HG03558 (cell line): Measurements from ENCODE around the gene AKNA.

Experiments
- ATAC-seq: cut with Tn5 transposase; IDR thresholded peaks from one replicate; pipeline ENCODE4 v1.9.1; 2021; ENCODE audit warnings: moderate number of reproducible peaks; ENCODE audit not compliant: unreplicated experiment; ENCODE audit errors: extremely low read depth

The AKNA gene

DNA sequence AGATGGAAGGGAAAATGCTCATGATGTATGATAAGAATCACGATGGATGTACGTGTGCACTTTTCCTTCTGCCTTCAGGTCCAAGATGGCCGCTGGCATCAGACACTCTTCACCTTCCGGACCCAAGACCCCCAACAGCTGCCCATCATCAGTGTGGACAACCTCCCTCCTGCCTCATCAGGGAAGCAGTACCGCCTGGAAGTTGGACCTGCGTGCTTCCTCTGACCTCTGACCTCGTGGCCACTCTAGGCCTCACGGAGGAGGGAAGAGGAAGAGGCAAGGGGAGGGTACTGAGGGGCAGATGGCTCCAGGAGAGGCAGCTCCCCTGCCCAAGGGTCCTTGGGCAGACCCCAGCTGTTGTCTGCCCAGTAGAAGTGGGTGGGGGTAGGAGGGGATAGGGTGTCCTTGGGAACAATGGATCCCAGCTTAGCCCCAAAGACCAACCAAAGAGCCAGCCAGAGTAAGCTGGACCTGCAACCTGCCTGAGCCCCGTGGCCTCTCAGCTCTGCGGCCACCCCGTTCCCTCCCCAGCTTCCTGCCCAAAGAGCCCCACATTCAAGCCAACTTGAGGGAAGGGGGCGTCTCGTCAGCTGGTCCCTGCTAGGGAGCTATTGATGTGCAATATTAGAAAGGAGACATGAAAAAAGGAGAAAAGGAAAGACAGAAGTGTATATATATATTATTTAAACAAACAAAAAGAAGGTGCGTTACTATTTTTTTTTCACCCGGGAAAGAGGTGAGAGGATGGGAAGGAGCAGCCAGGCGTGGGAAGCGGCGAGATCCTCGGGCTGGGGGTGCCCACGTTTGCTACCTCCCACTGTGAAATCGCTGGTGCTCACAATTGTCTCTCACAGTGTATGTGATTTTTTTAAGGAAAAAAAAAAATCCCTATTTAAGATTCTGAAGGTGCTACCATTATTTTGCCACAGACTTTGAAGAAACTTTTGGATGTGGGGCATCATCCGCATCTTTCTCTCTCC is 77.0 kb downstream of the AKNA start:
- ATAC-seq, result no peak

DNA sequence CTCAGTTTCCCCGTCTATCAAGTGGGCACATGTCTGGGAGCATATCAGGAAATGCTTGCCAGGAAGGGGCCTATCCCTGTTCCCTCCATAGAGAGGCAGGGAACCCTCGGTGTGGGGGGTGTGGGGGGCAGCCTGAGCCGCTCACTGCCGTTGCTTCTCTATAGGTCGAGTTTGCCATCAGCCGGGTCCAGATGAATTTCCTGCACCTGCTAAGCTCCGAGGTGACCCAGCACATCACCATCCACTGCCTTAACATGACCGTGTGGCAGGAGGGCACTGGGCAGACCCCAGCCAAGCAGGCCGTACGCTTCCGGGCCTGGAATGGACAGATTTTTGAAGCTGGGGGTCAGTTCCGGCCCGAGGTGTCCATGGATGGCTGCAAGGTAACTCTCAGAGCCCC is 78.7 kb downstream of the AKNA start:
- ATAC-seq, result no peak

DNA sequence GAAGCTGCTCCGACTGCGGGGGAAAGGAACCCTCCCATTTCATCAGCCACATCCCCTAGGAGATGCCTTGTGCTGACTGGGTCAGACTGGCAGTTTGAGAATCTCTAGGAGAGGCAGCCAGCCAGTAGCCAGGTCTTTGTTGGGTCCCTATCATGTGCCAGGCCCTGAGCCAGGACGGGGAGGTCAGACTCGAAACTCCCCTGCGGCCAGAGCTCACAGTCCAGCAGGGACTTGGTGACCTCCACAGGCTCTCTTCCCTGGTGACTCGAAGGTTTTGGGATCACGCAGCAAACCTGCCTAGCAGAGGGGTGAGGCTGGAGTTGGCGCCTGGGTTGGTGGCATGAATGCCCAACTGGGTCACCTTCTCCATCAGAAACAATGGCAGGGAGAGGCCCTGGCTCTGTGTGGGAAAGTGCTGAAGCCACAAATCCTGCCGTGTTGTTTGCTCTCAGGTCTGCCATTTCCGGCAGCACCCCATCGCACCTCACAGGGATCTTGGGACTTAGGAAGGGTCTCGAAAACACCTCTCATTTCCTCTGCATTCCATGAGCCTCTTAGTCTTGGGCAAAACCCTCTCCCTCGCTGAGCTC is 79.3 kb downstream of the AKNA start:
- no peak for ATAC-seq

DNA sequence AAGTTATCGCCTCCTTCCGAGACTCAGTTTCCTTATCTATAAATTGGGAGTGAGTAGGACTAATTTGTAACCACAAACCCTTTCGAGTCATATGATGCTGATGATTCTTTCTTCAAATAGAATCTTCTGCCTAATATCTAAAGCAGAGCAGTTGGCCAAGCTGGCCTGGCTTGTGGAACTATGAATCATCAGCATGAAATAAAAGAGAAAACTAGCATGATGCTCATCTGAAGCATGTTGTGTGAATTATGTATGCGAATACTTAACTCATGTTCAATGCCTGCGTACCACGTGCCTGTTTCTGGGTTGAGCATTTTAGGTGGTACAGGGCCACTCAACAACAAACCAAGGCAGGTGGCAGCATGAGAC is 79.9 kb downstream of the AKNA start:
- no peak for ATAC-seq

DNA sequence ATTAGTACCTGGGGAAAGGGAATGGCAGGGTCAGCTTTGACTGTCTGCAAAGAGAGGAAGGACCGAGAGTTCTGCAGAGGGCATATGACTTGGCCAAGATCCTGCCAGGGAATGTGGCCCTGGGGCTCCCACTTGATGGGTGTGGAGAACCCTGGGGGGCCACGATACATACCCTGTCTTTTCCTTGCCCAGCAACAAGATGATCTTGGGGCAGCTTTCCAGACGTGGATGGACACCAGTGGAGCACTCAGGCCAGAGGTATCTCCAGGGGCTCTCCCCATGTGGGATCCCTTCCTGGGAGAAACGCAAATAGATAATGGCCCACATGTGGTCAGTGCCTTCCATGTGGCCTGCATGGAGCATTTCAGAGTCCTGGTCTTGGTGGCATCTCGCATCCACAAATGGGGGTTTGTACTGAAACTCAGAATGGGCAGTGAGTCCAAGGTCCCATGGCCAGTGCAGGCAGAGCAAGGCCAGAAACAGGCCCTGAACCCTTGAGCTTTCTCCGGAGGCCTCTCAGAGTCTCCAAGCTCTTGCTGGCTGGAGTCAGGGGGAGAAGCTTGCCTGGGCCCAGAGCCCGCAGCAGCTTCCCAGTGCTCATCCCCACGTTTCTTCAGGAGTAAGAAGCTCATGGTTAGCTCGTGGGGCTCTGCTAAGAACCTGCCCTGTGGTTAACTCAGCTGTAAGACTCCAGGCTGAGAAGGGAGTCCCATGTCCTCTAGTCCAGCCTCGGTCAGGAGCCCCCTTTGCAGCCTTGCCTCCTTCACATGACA is 83.2 kb downstream of the AKNA start:
- ATAC-seq, result no peak

DNA sequence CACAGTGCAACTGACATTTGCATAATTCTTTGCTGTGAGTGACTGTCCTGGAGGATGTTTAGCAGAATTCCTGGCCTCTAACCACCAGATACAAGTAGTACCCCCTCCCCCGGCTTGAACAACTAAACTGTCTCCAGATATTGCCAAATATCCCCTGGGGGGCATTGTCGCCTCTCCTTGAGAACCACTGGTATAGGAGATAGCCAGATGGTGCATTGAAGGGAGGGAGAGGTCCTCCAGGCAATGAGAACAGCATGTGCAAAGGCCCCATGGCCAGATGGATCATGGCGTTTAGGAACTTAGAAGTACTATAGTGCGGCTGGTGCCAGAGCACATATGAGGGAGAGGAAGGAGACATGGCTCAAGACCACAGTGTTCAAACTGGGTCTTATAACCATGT is 83.8 kb downstream of the AKNA start:
- no peak for ATAC-seq

DNA sequence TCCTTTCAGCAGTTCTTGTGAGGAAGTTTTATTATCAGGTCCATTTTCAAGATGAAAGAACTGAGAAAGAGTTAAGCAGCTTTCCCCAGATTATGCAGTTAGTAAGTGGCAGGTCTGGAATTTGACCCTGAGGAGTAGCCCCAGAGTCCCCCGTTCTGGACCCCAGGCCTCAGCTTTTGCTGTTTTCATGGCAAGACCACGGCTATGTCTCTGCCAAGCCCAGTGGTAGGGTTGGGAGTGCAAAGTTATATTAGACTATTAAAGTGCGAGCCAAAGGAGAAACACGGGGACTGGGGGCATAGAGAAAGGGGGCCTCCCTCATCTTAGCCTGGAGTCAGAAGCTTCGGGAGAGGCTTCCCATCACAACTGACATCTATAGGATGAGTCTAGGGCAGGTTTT is 84.2 kb downstream of the AKNA start:
- no peak for ATAC-seq

DNA sequence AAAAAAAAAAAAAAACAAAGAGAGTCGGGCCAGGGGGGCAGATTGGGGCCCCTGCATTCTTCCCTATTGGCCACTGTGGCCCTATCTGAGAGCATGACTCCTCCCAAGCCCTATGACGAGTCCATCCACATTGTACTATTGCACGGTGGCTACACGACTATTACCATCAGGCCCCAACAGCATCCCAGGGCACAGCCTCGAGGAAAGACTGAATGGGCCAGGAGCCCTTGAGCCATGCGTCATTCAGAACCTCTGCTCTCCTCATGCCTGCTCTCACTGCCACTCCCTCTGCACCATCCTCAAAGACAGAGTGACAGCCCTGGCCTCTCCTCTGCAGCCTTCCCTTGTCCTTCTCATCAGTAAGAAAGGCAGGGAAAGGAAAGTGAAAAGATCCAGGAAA is 85.1 kb downstream of the AKNA start:
- no peak for ATAC-seq

DNA sequence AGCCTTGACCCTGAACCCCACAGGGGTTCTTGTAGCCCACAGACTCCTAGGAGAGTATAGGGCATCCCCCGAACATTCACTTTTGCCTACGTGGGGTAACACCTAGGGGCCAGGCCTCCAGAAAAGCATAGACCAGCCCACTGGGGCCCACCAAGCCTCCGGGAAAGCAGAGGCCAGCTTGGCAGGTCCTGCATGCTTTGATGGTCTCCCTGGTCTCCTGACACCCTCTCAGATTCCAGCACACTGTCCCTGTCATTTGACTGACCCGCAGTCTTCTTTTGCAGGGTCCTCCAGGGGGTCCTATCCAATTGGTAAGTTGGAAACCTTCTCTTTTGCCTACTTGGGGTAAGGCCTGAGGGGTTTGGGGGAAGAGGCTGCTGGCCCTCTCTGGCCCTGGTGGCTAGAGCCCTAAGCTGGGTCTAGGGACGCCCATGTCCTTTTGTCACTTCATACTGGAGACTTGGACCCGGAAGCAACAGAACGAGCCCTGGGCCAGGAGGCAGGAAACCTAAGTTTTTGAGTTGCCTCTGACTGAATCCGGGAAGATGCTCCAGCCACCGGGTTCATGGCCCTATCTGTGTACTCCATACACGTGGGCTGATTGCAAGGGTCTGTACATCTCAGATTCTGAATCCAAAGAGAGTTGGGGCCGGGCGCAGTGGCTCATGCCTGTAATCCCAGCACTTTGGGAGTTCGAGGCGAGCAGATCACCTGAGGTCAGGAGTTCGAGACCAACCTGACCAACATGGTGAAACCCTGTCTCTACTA is 85.8 kb downstream of the AKNA start:
- no peak for ATAC-seq

DNA sequence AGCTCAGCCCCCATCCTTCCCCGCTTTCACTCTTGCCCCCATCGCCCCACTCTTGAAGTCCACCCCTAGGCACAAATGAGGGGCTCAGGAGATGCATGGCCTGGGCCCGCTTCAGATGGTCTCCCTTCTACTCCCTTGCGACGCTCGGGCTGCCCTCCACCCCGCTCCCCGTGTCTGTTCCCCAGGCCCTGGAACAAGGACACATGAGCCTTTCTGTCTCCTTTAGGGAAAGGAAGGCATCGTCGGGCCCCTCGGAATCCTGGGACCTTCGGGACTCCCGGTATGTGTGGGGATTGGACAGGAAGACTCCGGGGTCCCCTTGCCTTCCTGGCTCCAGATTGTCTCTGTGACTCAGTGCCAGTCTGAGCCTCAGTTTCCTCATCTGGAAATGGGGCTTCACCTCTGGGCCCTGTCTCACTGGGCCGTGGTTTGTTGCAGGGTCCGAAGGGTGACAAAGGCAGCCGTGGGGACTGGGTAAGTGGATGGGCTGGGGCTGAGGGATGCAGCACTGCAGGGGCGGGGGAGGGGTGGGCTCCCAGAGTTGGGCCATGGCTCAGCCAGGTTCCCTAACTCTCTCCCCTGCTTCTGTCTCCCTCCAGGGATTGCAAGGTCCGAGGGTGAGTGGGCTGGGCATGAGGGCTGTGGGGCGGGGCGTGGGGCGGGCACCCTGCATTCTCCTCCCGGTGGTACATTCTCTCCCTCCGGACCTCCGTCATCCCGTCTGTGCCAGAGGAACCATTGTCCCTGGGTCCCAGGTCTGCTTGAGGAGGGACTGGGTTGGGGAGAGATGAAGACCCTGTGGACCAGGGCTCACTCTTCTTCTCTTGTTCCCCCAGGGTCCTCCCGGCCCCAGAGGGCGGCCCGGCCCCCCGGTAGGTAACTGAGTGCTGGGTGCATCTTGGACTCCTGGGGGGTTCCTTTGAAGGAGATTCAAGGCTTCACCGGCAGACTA is 86.7 kb downstream of the AKNA start:
- no peak for ATAC-seq

DNA sequence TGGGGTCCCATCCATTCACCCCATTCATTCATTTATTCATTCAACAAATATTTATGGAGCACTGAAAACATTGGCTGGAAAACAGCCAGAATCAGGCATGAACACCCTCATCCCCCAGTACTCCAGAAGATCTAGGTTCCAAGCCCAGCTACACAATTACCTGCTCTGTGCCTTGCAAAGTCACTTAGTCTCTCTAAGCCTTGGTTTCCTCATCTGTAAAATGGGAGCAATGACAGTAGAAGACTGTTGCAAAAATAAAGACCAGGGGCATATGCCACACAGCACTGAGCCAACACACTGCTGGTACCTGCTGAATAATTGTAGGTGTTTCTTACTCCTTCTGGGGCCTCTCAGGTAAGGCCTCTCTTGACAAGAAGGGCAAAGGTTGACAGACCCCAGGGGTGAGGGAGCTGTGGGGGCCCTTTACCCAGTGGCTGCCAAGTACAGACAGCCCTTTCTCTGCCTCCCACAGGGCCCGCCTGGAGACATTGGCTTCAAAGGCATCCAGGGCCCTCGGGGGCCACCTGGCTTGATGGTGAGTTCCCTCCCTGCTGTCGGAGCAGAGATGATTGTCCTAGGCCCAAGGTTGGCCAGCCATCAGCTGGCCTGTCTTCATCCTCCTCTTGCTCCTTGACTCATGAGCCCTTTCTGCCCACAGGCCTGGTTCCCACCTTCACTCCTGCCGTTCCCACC is 87.5 kb downstream of the AKNA start:
- no peak for ATAC-seq

DNA sequence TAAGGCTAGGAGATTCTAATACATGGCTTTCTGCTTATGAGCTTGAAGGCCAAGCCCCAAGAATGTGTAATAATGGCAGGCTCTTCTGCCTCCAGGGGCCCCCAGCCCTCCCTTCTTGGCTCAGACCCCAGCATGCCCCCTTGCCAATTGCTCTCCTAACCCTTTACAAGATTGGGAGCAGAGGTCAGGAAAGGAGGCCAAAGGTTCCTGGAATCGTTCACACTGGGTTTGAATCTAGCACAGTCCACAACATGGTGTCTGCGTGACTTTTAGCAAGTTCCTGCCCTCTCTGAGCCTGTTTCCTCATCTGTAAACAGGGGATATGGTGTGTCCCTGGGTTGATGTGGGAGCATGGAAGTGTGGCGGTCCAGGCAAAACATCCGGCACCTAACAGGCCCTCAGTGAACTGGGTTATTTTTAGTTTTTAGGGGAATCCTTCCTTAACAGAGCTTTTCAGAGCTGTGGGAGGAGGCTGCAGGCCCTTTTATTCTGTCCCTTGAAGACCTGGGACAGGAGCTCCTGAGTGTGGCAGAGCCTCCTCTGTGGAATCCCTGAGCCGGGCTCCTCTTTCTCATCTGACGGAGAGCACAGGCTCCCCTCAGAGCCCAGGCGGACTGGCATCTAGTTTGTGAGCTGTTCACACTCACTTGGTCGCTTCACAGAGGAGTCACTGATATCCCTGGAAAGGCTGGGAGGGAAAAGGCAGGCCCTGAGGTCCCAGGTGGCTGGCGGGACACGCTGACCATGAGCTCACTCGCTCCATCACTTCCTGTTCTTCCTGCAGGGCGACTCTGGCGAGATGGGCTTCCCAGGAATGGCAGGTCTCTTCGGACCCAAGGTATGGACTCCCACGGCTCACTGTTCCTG is 88.3 kb downstream of the AKNA start:
- ATAC-seq, result no peak

DNA sequence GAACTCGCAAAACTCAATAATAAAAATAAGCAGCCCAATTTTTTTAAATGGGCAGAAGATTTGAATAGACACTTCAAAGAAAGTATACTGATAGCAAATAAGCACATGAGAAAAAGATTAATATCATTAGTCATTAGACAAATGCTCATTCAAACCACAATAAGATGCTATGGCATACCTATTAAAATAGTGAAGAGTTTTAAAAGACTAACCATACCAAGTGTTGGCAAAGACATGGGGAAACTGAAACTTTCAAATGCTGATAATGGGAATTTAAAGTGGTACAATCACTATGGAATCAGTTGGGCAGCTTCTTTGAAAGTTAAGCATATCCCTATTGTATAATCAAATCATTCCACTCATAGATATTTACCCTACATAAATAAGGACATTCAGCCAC is 91.4 kb downstream of the AKNA start:
- ATAC-seq, result no peak

DNA sequence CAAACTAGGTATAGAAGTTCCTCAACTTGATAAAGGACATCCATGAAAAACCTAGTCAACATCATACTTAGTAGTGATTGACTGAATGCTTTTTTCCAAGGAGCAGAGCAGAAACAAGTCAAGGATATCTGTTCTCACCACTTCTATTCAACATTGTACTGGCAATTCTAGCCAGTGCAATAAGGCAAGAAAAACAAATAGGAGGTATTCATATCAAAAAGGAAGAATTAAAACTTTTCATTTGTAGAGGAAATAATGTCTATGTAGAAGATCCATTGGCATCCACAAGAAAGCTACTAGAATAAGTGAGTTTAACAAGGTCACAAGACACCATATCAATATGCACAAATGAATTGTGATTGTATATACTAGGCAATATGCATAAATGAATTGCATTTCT is 93.1 kb downstream of the AKNA start:
- no peak for ATAC-seq

DNA sequence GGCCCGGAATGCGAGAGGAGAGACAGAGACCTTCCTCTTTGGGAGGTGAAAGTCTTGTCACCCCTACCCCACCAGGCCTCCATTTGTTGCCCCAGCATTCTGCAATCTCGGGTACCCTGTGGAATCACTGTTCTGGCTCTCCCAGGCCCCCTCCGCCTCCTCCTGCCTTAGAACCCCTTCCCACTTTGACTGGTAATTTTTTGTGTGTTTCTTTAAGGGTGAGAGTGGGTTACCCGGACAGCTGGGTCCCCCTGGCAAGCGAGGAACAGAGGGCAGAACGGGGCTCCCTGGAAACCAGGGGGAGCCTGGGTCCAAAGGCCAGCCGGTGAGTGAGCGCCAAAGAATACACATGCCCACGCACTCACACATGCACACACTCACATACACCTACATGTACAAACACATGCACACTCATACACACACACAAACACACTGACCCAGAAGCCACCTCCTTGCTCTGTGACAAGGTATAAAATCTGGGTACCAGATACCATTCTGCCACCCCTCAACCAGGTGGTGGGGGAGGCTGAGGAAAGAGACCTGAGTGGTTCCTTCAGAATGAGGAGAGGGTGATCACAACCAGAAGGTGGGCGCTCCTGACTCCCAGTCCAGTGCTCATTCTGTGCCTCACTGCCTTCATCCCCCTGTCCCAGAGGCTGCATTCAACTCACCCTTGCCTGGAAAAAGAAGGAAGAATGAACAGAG is 95.7 kb downstream of the AKNA start:
- ATAC-seq, result no peak

DNA sequence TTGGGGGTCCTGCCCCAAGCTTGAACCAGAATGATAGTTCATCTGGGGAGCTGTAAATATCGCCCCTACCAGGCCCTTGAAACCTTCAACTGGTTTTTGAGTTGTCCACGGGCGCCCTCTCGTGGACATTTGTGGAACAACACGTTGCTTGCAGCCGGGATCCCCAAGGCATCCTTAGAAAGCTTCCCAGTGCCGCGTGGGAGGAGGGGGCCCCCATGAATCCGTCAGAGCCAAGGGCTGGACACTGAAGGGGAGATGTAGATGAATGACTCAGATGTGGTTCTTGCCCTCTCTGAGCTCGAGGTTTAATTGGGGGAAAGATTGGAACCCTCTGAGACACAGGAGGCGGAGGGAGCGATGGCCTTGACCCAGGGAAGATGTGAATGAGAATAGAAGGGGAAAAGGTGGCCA is 96.7 kb downstream of the AKNA start:
- ATAC-seq, result no peak

DNA sequence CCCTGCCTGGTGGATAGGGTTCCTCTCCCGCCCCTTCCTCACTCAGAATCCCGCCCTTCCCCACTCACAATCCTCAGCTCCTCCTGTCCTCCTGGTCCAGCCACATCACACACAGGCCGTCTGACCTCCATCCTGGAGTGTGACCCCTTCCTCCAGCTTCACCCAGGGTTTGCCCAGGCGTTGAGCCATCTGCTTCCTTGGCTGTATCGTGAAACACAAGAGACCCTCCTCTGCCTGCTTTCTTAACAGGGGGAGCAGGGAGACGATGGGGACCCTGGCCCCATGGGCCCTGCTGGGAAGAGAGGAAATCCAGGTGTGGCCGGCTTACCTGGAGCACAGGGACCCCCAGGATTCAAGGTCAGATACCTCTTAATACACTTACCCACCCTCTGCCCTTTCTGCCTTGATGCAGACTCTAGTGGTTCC is 97.2 kb downstream of the AKNA start:
- no peak for ATAC-seq
